ENCODE data around the gene OR8S1. TPM values are rescaled to one million over a fixed set of nuclear protein-coding genes. Genes with fewer than 3 reads are reported as not detected.

OR8S1 gene
- total and polyA plus RNA-seq, 8 donors, result not detected

- no peaks in the 10 kb centered on the region for H3K36me3 ChIP-seq
- DNase-seq (no peak), ATAC-seq (no peak), FAIRE-seq (no peak)
- 63 to 64% methylated on average over 6 of the region's 6 CpGs for WGBS, 2 donors
- TF ChIP-seq CTCF (IDR thresholded peaks at IDR 0.05), result no peak
- intact Hi-C loops (cut with DNase I), result no loop called here
- no peaks in the 10 kb centered on the region for H3K4me1 ChIP-seq
- H3K4me3 ChIP-seq, result no peak overlapping the region
- H3K27me3 ChIP-seq, result no peaks in the 10 kb centered on the region
- no peaks in the 10 kb centered on the region for H3K9me3 ChIP-seq
- H3K27ac ChIP-seq, result no peak overlapping the region
These were observed 31.2 kb downstream of the OR8S1 start for GRCh38 chr12:48556631-48557030.

- H3K9me3 ChIP-seq, result no peaks in the 10 kb centered on the region
- ATAC-seq (no peak), FAIRE-seq (no peak), DNase-seq (no peak)
- H3K36me3 ChIP-seq, result no peaks in the 10 kb centered on the region
- no peak overlapping the region for H3K4me3 ChIP-seq
- no peaks in the 10 kb centered on the region for H3K27me3 ChIP-seq
- intact Hi-C loops (cut with DNase I), result no loop called here
- WGBS, 2 donors, result 89 to 94% methylated on average over 4 of the region's 4 CpGs
- no peak for TF ChIP-seq CTCF (IDR thresholded peaks at IDR 0.05)
- no peak overlapping the region for H3K27ac ChIP-seq
- H3K4me1 ChIP-seq, result no peaks in the 10 kb centered on the region
These were observed 32.5 kb downstream of the OR8S1 start for GRCh38 chr12:48557919-48558318.

DNA sequence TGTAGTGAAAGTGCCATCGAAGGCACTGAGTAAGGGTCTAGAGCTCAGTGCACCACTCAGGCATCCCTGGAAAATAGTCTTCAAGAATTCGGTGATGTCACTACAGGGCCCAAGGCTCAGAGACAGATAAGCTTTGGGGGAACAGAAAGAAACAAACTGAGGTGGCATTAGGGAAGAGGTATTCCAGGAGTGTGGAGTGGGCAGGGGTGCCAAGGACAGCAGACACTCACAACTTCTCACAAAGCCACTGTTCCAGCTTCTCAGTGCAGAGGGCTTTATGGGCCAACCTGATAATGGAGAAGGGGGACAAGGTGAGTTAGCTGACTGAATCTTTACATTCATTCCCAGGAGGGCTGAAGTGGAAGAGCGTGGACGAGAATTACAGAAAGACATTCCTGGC, 42.3 kb downstream of the OR8S1 start:
- Histone ChIP-seq H3K4me1 (no peaks in the 10 kb centered on the region), H3K27ac (no peak overlapping the region), H3K9me3 (no peaks in the 10 kb centered on the region), H3K36me3 (no peaks in the 10 kb centered on the region), H3K4me3 (no peak overlapping the region), H3K27me3 (no peaks in the 10 kb centered on the region)
- FAIRE-seq (no peak), ATAC-seq (no peak), DNase-seq (no peak)
- WGBS, 2 donors, result 65 to 72% methylated on average over 4 of the region's 4 CpGs
- no peak for TF ChIP-seq CTCF (IDR thresholded peaks at IDR 0.05)
- intact Hi-C loops (cut with DNase I), result no loop called here

- ATAC-seq (no peak), FAIRE-seq (no peak), DNase-seq (no peak)
- TF ChIP-seq CTCF (IDR thresholded peaks at IDR 0.05), result no peak
- H3K27me3 ChIP-seq, result no peaks in the 10 kb centered on the region
- H3K27ac ChIP-seq, result no peak within 1 kb of the TSS
- 66 to 77% methylated on average over 1 of the region's 1 CpG for WGBS, 2 donors
- H3K9me3 ChIP-seq, result no peaks in the 10 kb centered on the region
- H3K36me3 ChIP-seq, result no peaks in the 10 kb centered on the region
- intact Hi-C loops (cut with DNase I), result no loop called here
- no peak within 1 kb of the TSS for H3K4me3 ChIP-seq
- no peaks in the 10 kb centered on the region for H3K4me1 ChIP-seq
These were observed 44.5 kb downstream of the OR8S1 start, which contains the start of gene LALBA for GRCh38 chr12:48569946-48570345. TSS of gene LALBA (minus strand) at chr12:48570046. CDS start at chr12:48570020, 26 bp downstream.

DNA sequence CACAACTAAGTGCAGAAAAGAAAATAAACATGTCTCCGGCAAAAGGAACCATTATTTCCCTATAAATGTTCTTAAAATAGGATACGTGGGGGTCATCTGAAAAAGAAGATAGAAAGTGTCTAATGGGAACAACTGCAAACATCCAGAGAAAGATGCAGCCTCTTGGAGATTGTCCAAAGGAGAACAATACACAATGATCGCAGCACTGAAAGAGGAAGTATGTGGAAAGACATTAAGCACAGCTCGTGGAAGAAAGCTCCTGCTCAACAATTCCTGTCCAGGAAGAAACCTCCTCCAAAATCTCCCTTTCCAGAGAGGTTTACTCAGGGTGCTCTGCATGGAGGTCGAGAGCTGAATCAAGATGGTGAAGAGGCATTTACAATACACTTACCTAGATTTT, 46.9 kb downstream of the OR8S1 start:
- ATAC-seq (no peak), DNase-seq (no peak), FAIRE-seq (no peak)
- Histone ChIP-seq H3K27me3 (no peaks in the 10 kb centered on the region), H3K4me1 (no peaks in the 10 kb centered on the region), H3K36me3 (no peaks in the 10 kb centered on the region), H3K4me3 (no peak overlapping the region), H3K9me3 (no peaks in the 10 kb centered on the region), H3K27ac (no peak overlapping the region)
- intact Hi-C loops (cut with DNase I), result no loop called here
- TF ChIP-seq CTCF (IDR thresholded peaks at IDR 0.05), result no peak
- WGBS, 2 donors, result 40 to 41% methylated on average over 5 of the region's 5 CpGs

Other genes starting within 250 kb of the OR8S1 start
- 10 to 100 TPM in 5 of 6 donors, 1 to 10 TPM in 1; 9.9 to 14.4 (median 12.3) TPM for gene ZNF641, start 174.7 kb upstream of the OR8S1 start, total RNA-seq
- 1 to 10 TPM; 8.0 to 9.2 TPM for gene ZNF641, start 174.7 kb upstream of the OR8S1 start, polyA plus RNA-seq
- gene ANP32D, start 53.1 kb upstream of the OR8S1 start, total RNA-seq, result under 1 TPM in 1 of 6 donors, not detected in 5; 0.16 TPM
- gene ANP32D, start 53.1 kb upstream of the OR8S1 start, polyA plus RNA-seq, result not detected
- gene C12orf54, start 43.1 kb upstream of the OR8S1 start, total RNA-seq, result not detected
- under 1 TPM; 0.61 to 0.77 TPM for gene C12orf54, start 43.1 kb upstream of the OR8S1 start, polyA plus RNA-seq
- gene LALBA, start 44.4 kb downstream of the OR8S1 start, total RNA-seq, result not detected
- gene LALBA, start 44.4 kb downstream of the OR8S1 start, polyA plus RNA-seq, result not detected
- 10 to 100 TPM in 5 of 6 donors, 1 to 10 TPM in 1; 6.2 to 16.5 (median 12.1) TPM for gene KANSL2, start 156.6 kb downstream of the OR8S1 start, total RNA-seq
- 10 to 100 TPM; 12.5 to 24.4 TPM for gene KANSL2, start 156.6 kb downstream of the OR8S1 start, polyA plus RNA-seq
- 10 to 100 TPM in 5 of 6 donors, 1 to 10 TPM in 1; 7.7 to 21.2 (median 17.2) TPM for gene CCNT1, start 191.1 kb downstream of the OR8S1 start, total RNA-seq
- gene CCNT1, start 191.1 kb downstream of the OR8S1 start, polyA plus RNA-seq, result 1 to 10 TPM; 3.7 to 6.4 TPM